Measurements from ENCODE around the gene CCDC88A.
"Not testable (repeated sequence)": the region's sequence is repeated elsewhere in the genome, so short reads cannot be mapped to it uniquely, and the experiment has no call there.

Gene CCDC88A, protein sequence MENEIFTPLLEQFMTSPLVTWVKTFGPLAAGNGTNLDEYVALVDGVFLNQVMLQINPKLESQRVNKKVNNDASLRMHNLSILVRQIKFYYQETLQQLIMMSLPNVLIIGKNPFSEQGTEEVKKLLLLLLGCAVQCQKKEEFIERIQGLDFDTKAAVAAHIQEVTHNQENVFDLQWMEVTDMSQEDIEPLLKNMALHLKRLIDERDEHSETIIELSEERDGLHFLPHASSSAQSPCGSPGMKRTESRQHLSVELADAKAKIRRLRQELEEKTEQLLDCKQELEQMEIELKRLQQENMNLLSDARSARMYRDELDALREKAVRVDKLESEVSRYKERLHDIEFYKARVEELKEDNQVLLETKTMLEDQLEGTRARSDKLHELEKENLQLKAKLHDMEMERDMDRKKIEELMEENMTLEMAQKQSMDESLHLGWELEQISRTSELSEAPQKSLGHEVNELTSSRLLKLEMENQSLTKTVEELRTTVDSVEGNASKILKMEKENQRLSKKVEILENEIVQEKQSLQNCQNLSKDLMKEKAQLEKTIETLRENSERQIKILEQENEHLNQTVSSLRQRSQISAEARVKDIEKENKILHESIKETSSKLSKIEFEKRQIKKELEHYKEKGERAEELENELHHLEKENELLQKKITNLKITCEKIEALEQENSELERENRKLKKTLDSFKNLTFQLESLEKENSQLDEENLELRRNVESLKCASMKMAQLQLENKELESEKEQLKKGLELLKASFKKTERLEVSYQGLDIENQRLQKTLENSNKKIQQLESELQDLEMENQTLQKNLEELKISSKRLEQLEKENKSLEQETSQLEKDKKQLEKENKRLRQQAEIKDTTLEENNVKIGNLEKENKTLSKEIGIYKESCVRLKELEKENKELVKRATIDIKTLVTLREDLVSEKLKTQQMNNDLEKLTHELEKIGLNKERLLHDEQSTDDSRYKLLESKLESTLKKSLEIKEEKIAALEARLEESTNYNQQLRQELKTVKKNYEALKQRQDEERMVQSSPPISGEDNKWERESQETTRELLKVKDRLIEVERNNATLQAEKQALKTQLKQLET (N-terminal part only)

GRCh38 chr2:55419679-55420438 is at the start of gene CCDC88A:
Gene CCDC88A, minus strand, starts transcription at chr2:55419856. Its CDS starts 777 bp downstream, at chr2:55419079.
- no peak for FAIRE-seq

- FAIRE-seq, result no peak
Measured at GRCh38 chr2:55461679-55462078, 42.0 kb upstream of the CCDC88A start.

- no peak for FAIRE-seq
Measured at GRCh38 chr2:55460562-55460961, 40.9 kb upstream of the CCDC88A start.

DNA sequence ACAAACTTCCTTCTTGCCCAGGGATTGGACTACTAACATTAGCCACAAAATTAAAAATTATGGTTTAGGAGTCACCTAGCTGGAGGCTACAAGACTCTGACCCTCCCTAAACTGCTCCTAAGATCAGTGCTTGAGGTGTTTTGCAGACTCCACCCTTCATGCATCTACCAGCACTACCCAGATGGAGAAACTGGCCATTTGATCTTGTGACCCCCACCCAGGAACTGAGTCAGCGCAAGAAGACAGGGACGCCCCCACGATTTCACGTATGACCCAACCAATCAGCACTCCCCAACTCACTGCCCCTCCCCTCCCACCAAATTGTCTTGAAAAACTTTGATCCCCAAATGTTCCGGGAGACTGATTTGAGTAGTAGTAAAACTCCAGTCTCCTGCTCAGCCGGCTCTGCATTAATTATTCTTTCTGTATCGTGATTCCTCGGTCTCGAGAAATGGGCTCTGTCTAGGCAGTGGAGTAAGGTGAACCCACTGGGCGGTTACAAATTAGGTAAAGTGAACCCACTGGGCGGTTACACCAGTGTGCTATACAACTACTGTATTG is 40.1 kb upstream of the CCDC88A start:
- FAIRE-seq, result no peak

- no peak for FAIRE-seq
Measured at GRCh38 chr2:55459279-55459678, 39.6 kb upstream of the CCDC88A start.

- no peak for FAIRE-seq
Measured at GRCh38 chr2:55454121-55454520, 34.5 kb upstream of the CCDC88A start.

- no peak for FAIRE-seq
Measured at GRCh38 chr2:55452879-55453278, 33.2 kb upstream of the CCDC88A start.

- no peak for FAIRE-seq
Measured at GRCh38 chr2:55451699-55452098, 32.0 kb upstream of the CCDC88A start.

- FAIRE-seq, result not testable (repeated sequence)
Measured at GRCh38 chr2:55450014-55450413, 30.4 kb upstream of the CCDC88A start.

DNA sequence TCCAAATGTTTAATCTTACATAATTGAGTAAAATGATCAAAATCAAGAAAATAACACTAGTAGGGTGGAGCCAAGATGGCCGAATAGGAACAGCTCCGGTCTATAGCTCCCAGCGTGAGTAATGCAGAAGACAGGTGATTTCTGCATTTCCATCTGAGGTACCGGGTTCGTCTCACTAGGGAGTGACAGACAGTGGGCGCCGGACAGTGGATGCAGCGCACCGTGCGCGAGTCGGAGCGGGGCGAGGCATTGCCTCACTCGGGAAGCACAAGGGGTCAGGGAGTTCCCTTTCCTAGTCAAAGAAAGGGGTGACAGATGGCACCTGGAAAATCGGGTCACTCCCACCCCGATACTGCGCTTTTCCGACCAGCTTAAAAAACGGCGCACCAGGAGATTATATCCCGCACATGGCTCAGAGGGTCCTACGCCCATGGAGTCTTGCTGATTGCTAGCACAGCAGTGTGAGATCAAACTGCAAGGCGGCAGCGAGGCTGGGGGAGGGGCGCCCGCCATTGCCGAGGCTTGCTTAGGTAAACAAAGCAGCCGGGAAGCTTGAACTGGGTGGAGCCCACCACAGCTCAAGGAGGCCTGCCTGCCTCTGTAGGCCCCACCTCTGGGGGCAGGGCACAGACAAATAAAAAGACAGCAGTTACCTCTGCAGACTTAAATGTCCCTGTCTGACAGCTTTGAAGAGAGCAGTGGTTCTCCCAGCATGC is 22.5 kb upstream of the CCDC88A start:
- FAIRE-seq, result not testable (repeated sequence)

DNA sequence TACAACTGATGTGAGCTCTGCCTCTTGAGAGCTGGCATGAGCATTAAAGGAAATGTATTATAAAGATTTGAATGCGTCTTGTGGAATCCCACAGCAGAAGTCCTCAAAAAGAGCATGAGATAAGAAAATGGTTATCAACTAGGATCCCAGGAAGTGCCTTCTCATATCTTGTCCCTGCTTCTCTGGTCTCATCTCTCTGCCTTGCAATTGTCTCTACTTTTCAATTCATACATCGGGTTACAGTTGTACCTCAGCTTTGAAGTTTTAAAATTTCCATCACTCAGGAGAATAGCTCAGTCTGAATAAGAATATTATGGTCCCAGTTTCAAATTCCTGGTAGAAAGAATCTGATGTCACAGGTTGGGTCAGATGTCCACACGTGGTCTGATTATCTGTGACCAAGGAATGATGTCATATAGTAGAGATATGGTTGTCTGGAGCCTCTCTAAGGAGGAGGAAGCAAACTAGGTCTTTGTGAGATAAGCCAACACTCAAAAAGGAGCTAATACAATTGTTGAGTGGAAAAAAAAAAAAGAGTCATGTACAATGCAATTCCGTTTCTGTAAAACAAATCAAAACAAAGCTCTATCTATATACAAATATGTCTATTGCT is 21.7 kb upstream of the CCDC88A start:
- FAIRE-seq, result no peak

DNA sequence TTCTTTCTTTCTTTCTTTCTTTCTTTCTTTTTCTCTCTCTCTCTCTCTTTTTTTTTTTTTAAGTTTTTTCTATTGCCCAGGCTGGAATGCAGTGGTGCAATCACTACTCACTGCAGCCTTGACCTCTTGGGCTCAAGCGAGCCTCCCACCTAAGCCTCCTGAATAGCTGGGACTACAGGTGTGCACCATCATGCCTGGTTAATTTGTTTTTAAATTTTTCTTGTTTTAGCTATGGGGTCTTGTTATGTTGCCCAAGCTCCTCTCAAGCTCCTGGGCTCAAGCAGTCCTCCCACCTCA is 19.4 kb upstream of the CCDC88A start:
- FAIRE-seq, result no peak

- no peak for FAIRE-seq
Measured at GRCh38 chr2:55438391-55439100, 18.9 kb upstream of the CCDC88A start.

GRCh38 chr2:55437515-55438390 is 18.1 kb upstream of the CCDC88A start:
- FAIRE-seq, result no peak

DNA sequence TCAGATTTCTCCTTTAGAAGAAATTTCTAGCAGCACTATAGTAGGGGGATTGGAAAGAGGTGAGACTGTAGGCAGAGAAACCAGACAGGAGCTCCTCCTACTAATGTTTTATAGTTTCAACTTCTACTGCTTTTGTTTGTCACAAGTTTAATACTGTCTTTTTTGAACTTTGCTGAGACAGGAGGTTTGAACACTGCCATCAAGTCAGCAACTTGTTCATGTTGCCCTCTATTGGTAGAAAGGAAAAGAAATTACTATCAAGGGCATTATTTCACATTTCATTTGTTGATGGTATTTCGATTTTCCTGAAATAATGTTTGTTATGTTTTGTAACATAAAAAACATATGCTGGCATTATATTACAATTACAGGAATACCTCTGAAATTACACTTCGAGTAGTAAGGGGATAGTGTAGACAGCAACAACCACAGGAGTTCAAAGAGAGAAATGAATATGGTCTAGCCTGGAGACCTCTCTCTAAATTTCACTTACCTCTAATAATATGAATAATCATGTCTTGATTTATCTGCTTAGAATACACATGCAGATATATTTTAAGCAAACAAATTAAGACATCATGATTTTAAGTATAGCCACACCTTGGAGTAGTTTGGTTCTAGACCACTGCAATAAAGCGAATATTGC is 12.4 kb upstream of the CCDC88A start:
- peak; percentile 95 for FAIRE-seq

DNA sequence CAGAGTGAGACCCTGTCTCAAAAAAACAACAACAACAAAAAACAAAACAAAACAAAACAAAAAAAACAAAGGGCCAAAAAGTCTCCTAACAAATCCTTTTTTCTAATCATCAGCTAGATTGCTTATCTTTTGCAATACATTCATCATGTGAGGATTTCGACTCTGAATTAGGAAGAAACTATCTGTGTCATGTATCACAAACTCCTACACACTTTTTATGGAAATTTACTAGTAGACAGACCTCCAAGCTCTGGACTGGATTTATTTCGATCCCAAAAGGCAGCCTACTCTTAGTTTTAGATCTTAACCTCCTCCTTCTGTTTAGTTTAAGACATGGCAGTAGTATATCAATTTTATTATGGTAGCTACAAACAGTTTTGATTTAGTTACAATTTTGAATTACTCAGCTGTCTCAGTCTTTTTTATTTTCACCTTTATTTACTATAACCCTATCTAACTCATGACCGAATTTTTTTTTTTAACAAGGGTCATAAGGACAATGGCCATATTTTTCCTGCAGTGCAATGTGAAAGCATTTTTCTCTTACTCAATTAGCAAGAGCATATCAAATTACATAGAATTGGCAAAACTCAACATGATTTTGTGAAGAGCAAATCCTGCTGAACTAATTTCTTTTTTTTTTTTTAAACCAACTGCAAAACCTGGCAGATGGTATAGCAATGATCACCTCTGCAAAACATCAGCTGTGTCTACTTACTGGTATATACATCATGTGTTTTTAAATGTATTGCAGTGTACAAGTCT is 10.7 kb upstream of the CCDC88A start:
- no peak for FAIRE-seq

DNA sequence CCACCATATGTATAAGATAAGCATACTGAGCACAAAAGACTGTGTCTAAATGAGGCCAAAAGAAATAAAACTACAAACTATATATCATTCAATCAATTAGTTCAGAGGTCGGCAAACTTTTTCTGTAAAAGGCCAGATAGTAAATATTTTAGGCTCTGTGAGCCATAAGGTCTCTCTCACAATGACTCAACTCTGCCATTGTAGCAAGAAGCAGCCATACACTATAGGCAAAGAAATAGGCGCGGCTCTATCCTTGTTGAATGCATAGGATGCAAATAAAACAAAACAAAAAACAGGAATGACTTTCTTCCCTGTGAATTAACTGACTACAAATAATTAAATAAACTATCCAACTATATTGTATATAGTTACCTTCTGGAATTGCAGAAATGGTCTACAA is 8.6 kb upstream of the CCDC88A start:
- FAIRE-seq, result no peak

DNA sequence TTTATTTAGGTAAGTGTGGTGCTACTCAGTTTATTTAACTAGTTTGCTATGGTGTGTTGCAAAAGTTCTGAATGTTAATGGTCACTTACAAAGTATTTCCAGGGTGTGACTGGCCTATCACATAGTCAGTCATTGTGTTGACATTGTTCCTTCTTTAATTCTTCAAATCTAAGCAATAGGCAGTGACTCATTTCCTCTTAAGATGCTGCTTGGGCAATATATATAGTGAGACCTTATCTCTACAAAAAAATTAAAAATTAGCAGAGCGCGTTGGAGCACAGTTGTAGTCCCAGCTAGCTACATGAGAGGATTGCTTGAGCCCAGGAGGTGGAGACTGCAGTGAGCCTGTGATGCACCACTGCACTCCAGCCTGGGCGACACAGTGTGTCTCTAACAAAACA is 5.8 kb upstream of the CCDC88A start:
- FAIRE-seq, result no peak

All from G401.6 (cell line).